Measurements from ENCODE around the gene RBM23. TPM values are rescaled to one million over a fixed set of nuclear protein-coding genes. Genes with fewer than 3 reads are reported as not detected.

RBM23 gene
- total RNA-seq, 1 experiment from 2014 or later, result 76.5 TPM

GRCh38 chr14:22877000-22877501 is 41.9 kb downstream of the RBM23 start:
- Histone ChIP-seq H3K79me2 (ENCODE audit: low read depth) (peaks cover 17% of the 10 kb centered on the region), H4K20me1 (ENCODE audit: insufficient read depth) (no peaks in the 10 kb centered on the region; the same call in 1 of the 2 replicates), H3K4me2 (no peak overlapping the region), H3K27me3 (ENCODE audit: insufficient read depth, low read depth) (no peaks in the 10 kb centered on the region), H3K9me2 (ENCODE audit: insufficient read depth) (no peaks in the 10 kb centered on the region), H3K36me3 (ENCODE audit: low read depth) (no peaks in the 10 kb centered on the region), H3K9me3 (ENCODE audit: insufficient read depth, low read depth) (no peaks in the 10 kb centered on the region), H3K4me1 (replicated peaks; ENCODE audit: insufficient read depth) (no peaks in the 10 kb centered on the region), H3K4me3 (no peak overlapping the region), H3F3A (ENCODE audit: insufficient read depth, low read depth) (0 out of 2 replicates have a peak, but pooled peaks cover 2% of the 10 kb centered on the region), H3K27ac (no peak overlapping the region), H2AFZ (no peak overlapping the region)
- POLR2A ChIA-PET (ENCODE audit: unreplicated experiment), result no interaction called here
- intact Hi-C loops (cut with micrococcal nuclease; ENCODE audit: unreplicated experiment), result no loop called here
- no peak for DNase-seq
- no TSS peak for BruUV-seq (replicated peaks)
- no peak for TF ChIP-seq CTCF (conservative IDR thresholded peaks at IDR 0.05)
- no peak for TF ChIP-seq EZH2 (IDR thresholded peaks at IDR 0.05; ENCODE audit: low read depth)
- CTCF ChIA-PET, result no interaction called here

GRCh38 chr14:22875748-22876319 is 43.1 kb downstream of the RBM23 start:
- POLR2A ChIA-PET (ENCODE audit: unreplicated experiment), result no interaction called here
- Histone ChIP-seq H2AFZ (no peak overlapping the region), H3F3A (ENCODE audit: insufficient read depth, low read depth) (peaks cover 12% of the 10 kb centered on the region), H3K4me3 (no peak overlapping the region), H4K20me1 (ENCODE audit: insufficient read depth) (no peaks in the 10 kb centered on the region; the same call in 1 of the 2 replicates), H3K4me2 (no peak overlapping the region), H3K36me3 (ENCODE audit: low read depth) (no peaks in the 10 kb centered on the region), H3K9me3 (ENCODE audit: insufficient read depth, low read depth) (no peaks in the 10 kb centered on the region), H3K9me2 (ENCODE audit: insufficient read depth) (no peaks in the 10 kb centered on the region), H3K79me2 (ENCODE audit: low read depth) (peaks cover 17% of the 10 kb centered on the region), H3K27ac (no peak overlapping the region), H3K4me1 (replicated peaks; ENCODE audit: insufficient read depth) (peaks cover 2% of the 10 kb centered on the region), H3K27me3 (ENCODE audit: insufficient read depth, low read depth) (no peaks in the 10 kb centered on the region)
- intact Hi-C loops (cut with micrococcal nuclease; ENCODE audit: unreplicated experiment), result no loop called here
- TF ChIP-seq EZH2 (IDR thresholded peaks at IDR 0.05; ENCODE audit: low read depth) (no peak), CTCF (conservative IDR thresholded peaks at IDR 0.05) (no peak)
- DNase-seq, result no peak
- CTCF ChIA-PET, result no interaction called here
- no TSS peak for BruUV-seq (replicated peaks)

- intact Hi-C loops (cut with micrococcal nuclease; ENCODE audit: unreplicated experiment), result no loop called here
- H3K27me3 ChIP-seq (ENCODE audit: insufficient read depth, low read depth), result no peaks in the 10 kb centered on the region
- TF ChIP-seq CTCF (conservative IDR thresholded peaks at IDR 0.05) (no peak), EZH2 (IDR thresholded peaks at IDR 0.05; ENCODE audit: low read depth) (no peak)
- H3K79me2 ChIP-seq (ENCODE audit: low read depth), result peaks cover 17% of the 10 kb centered on the region
- H3K36me3 ChIP-seq (ENCODE audit: low read depth), result no peaks in the 10 kb centered on the region
- ChIA-PET CTCF (no interaction called here), POLR2A (ENCODE audit: unreplicated experiment) (no interaction called here)
- no peak overlapping the region for H2AFZ ChIP-seq
- H3F3A ChIP-seq (ENCODE audit: insufficient read depth, low read depth), result peaks cover 19% of the 10 kb centered on the region
- no peak overlapping the region for H3K4me3 ChIP-seq
- H3K9me3 ChIP-seq (ENCODE audit: insufficient read depth, low read depth), result no peaks in the 10 kb centered on the region
- no peak overlapping the region for H3K4me2 ChIP-seq
- no peak for DNase-seq
- H3K9me2 ChIP-seq (ENCODE audit: insufficient read depth), result no peaks in the 10 kb centered on the region
- peaks cover 9% of the 10 kb centered on the region for H3K4me1 ChIP-seq (replicated peaks; ENCODE audit: insufficient read depth)
- H4K20me1 ChIP-seq (ENCODE audit: insufficient read depth), result no peaks in the 10 kb centered on the region; the same call in 1 of the 2 replicates
- BruUV-seq (replicated peaks), result no TSS peak
- no peak overlapping the region for H3K27ac ChIP-seq
Measured at GRCh38 chr14:22875003-22875747, 43.8 kb downstream of the RBM23 start.

All from PC-9 (cell line).